HG03354 (cell line): ENCODE measurements around the gene ARMCX5.

Experiments used
- ATAC-seq: cut with Tn5 transposase; IDR thresholded peaks from one replicate; pipeline ENCODE4 v1.9.1; 2021; ENCODE audit warnings: mild to moderate bottlenecking; ENCODE audit not compliant: unreplicated experiment, poor library complexity, severe bottlenecking

Gene ARMCX5

GRCh38 chrX:102599084-102599950 lies at the start of gene ARMCX5:
Gene ARMCX5 (plus strand): TSS chrX:102599515. CDS start chrX:102602142, 2,627 bp downstream.
- peak; percentile 87 for ATAC-seq

- no peak for ATAC-seq
Measured at GRCh38 chrX:102558607-102559006, 40.7 kb upstream of the ARMCX5 start.

- no peak for ATAC-seq
Measured at GRCh38 chrX:102560423-102561068, 38.8 kb upstream of the ARMCX5 start.

GRCh38 chrX:102580891-102581290 lies 18.4 kb upstream of the ARMCX5 start:
- ATAC-seq, result no peak

- ATAC-seq, result no peak
Measured at GRCh38 chrX:102593367-102593766, 5.9 kb upstream of the ARMCX5 start.

GRCh38 chrX:102599951-102600579 lies 750 bp downstream of the ARMCX5 start:
- peak; percentile 21 for ATAC-seq

GRCh38 chrX:102604327-102604726 lies 5.0 kb downstream of the ARMCX5 start:
- ATAC-seq, result no peak

GRCh38 chrX:102606115-102606514 lies 6.8 kb downstream of the ARMCX5 start:
- no peak for ATAC-seq

- ATAC-seq, result no peak
Measured at GRCh38 chrX:102610905-102611304, 11.6 kb downstream of the ARMCX5 start.

GRCh38 chrX:102624105-102624504 lies 24.8 kb downstream of the ARMCX5 start:
- ATAC-seq, result no peak

GRCh38 chrX:102627640-102628039 lies 28.3 kb downstream of the ARMCX5 start:
- no peak for ATAC-seq

GRCh38 chrX:102637561-102637960 lies 38.2 kb downstream of the ARMCX5 start:
- ATAC-seq, result no peak

- ATAC-seq, result peak; percentile 42
Measured at GRCh38 chrX:102650903-102651241, 51.6 kb downstream of the ARMCX5 start.

GRCh38 chrX:102651242-102652011 lies 52.1 kb downstream of the ARMCX5 start, which contains the start of gene GPRASP1:
Gene GPRASP1 (plus strand): TSS chrX:102651483. CDS start chrX:102653914, 2,431 bp downstream.
- peak; percentile 45 for ATAC-seq

GRCh38 chrX:102652031-102652688 lies 52.8 kb downstream of the ARMCX5 start:
- ATAC-seq, result peak; percentile 21
